Osteoblast (primary cell): ENCODE results near the gene C19orf67. TPM values are rescaled to one million over a fixed set of nuclear protein-coding genes. Genes with fewer than 3 reads are reported as not detected.
A peak's percentile ranks its signal among the peaks of the same experiment; 100 is the strongest.

Experiments used
- DNase-seq: peaks from one replicate; pipeline ENCODE4 v3.0.0; 2011; ENCODE audit warnings: low spot score, mixed read lengths; ENCODE audit not compliant: insufficient read length; ENCODE audit errors: missing footprints
- H2AFZ ChIP-seq: 2 replicates; pipeline ENCODE4 v1.6.0; 2011; ENCODE audit warnings: mild to moderate bottlenecking, low read length
- H3K27ac ChIP-seq: 2 replicates; pipeline ENCODE4 v1.5.1; 2011; ENCODE audit warnings: mild to moderate bottlenecking, low read depth, low read length, moderate library complexity
- H3K27me3 ChIP-seq: 2 replicates; pipeline ENCODE4 v1.6.0; 2012; ENCODE audit warnings: mild to moderate bottlenecking, control low read depth, inconsistent platforms, low read length, moderate library complexity; ENCODE audit not compliant: insufficient read depth
- H3K36me3 ChIP-seq: 2 replicates; pipeline ENCODE4 v1.5.1; 2011; ENCODE audit warnings: mild to moderate bottlenecking, low read length, control low read depth, moderate library complexity; ENCODE audit not compliant: insufficient read depth
- H3K4me1 ChIP-seq: 2 replicates; pipeline ENCODE4 v1.5.1; 2011; ENCODE audit warnings: mild to moderate bottlenecking, low read length, control low read depth, moderate library complexity; ENCODE audit not compliant: insufficient read depth
- H3K4me2 ChIP-seq: 2 replicates; pipeline ENCODE4 v1.6.0; 2011; ENCODE audit warnings: mild to moderate bottlenecking, low read length; ENCODE audit not compliant: insufficient read depth
- H3K4me3 ChIP-seq: fragments of 200-600 bp; sonication (generic); 3 replicates; pipeline ENCODE4 v1.5.1; 2012; ENCODE audit warnings: mild to moderate bottlenecking, low read length, inconsistent platforms; ENCODE audit not compliant: insufficient read depth
- H3K79me2 ChIP-seq: 2 replicates; pipeline ENCODE4 v1.6.0; 2012; ENCODE audit warnings: mild to moderate bottlenecking, low read length, control low read depth, inconsistent platforms; ENCODE audit not compliant: insufficient read depth
- H3K9me3 ChIP-seq: 2 replicates; pipeline ENCODE4 v1.5.1; 2011; ENCODE audit warnings: low read depth, low read length, control low read depth
- H4K20me1 ChIP-seq: 2 replicates; pipeline ENCODE4 v1.6.0; 2012; ENCODE audit warnings: mild to moderate bottlenecking, low read length, control low read depth; ENCODE audit not compliant: insufficient read depth
- CTCF ChIP-seq: IDR thresholded peaks from 2 replicates; pipeline ENCODE4 v1.5.1; 2011; ENCODE audit warnings: mild to moderate bottlenecking, low read depth, low read length, moderate library complexity; ENCODE audit errors: extremely low read depth
- total RNA-seq: library from RNA; depleted of rRNA; stranded (reverse); fragments of >200 nt; gene quantifications from 2 replicates; pipeline ENCODE4 v1.2.3, GENCODE V29; 2012

Gene C19orf67
- total RNA-seq, 1 donor, result not detected

- H3K4me2 ChIP-seq, result peak overlapping the region; percentile 51
- H2AFZ ChIP-seq, result no peak overlapping the region
- H3K9me3 ChIP-seq, result no peaks in the 10 kb centered on the region
- no peaks in the 10 kb centered on the region for H3K79me2 ChIP-seq
- no peak overlapping the region for H3K4me3 ChIP-seq
- H4K20me1 ChIP-seq, result no peaks in the 10 kb centered on the region
- no peaks in the 10 kb centered on the region for H3K4me1 ChIP-seq
- H3K27ac ChIP-seq, result no peak overlapping the region
- DNase-seq, result peak; percentile 58
- no peaks in the 10 kb centered on the region for H3K36me3 ChIP-seq
- TF ChIP-seq CTCF, result no peak
- peaks cover 18% of the 10 kb centered on the region for H3K27me3 ChIP-seq
Observed at GRCh38 chr19:14058182-14059092, 27.1 kb downstream of the C19orf67 start.

- no peak overlapping the region for H3K27ac ChIP-seq
- no peaks in the 10 kb centered on the region for H3K79me2 ChIP-seq
- H3K27me3 ChIP-seq, result peaks cover 18% of the 10 kb centered on the region
- TF ChIP-seq CTCF, result no peak
- DNase-seq, result peak; percentile 51
- H3K4me3 ChIP-seq, result no peak overlapping the region
- H4K20me1 ChIP-seq, result no peaks in the 10 kb centered on the region
- H3K4me2 ChIP-seq, result peak overlapping the region; percentile 43
- H3K36me3 ChIP-seq, result no peaks in the 10 kb centered on the region
- H3K9me3 ChIP-seq, result no peaks in the 10 kb centered on the region
- no peak overlapping the region for H2AFZ ChIP-seq
- H3K4me1 ChIP-seq, result no peaks in the 10 kb centered on the region
Observed at GRCh38 chr19:14056741-14057356, 28.7 kb downstream of the C19orf67 start.

- Histone ChIP-seq H3K4me1 (no peaks in the 10 kb centered on the region), H3K27ac (no peak overlapping the region), H3K27me3 (peaks cover 18% of the 10 kb centered on the region), H3K36me3 (no peaks in the 10 kb centered on the region), H3K4me3 (no peak overlapping the region), H3K9me3 (no peaks in the 10 kb centered on the region), H3K4me2 (no peak overlapping the region), H2AFZ (no peak overlapping the region), H3K79me2 (no peaks in the 10 kb centered on the region), H4K20me1 (no peaks in the 10 kb centered on the region)
- DNase-seq, result peak; percentile 52
- no peak for TF ChIP-seq CTCF
Observed at GRCh38 chr19:14056069-14056666, 29.4 kb downstream of the C19orf67 start.

- no peaks in the 10 kb centered on the region for H3K4me1 ChIP-seq
- no peak overlapping the region for H2AFZ ChIP-seq
- H3K27ac ChIP-seq, result no peak overlapping the region
- H3K4me2 ChIP-seq, result no peak overlapping the region
- peaks cover 18% of the 10 kb centered on the region for H3K27me3 ChIP-seq
- H3K79me2 ChIP-seq, result no peaks in the 10 kb centered on the region
- no peaks in the 10 kb centered on the region for H4K20me1 ChIP-seq
- H3K4me3 ChIP-seq, result no peak overlapping the region
- peak; percentile 52 for DNase-seq
- H3K9me3 ChIP-seq, result no peaks in the 10 kb centered on the region
- no peak for TF ChIP-seq CTCF
- H3K36me3 ChIP-seq, result no peaks in the 10 kb centered on the region
Observed at GRCh38 chr19:14055396-14055795, 30.2 kb downstream of the C19orf67 start.
